ENCODE results near the gene FAM174B.

Gene FAM174B

DNA sequence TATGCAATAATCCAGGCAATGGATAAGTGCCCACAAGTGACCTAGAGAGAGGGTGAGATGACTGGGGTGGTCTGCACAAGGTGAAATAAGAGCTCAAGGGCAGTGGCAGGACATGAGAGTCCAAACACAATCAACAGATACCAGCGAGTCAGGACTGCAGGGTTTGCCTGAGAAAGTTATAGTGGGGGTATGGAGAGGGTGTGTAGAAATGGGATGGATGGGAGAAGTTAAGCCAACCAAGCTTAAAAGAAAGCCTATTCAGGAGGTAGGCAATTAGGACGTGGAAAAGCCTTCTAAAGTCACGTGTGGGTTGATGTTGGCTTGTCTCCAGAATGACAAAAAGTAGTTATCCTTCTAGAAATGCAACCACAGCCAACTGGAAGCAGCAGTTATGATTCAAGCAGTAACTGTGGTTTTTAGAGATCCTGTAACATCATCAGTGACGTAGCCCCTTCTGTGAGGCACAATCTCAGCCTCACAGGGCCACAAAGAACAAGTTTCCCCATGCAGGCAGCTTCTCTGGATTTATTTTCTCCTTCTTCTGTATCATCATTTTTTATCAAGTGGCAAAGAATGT lies 56.1 kb downstream of the FAM174B start:
- no peak for DNase-seq (ENCODE audit: low read depth)

DNA sequence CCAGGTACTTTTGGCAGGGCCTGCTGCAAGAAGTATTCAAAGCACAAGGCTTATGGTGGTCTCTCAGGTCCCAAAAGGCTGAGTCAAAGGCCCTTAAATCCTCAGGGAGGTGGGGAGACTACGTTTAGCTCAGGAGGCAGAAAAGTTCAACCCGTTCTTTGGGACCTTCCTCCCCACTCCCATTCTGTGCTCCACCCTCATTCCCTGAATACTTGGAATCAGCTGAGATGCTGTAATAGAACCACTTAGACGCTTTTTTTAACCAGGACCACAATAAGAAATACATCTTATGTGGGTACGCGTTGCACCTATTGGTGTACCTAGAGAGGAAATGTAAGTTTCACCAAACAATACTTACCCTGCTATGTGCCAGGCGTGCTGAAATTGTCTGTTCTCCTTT lies 58.0 kb downstream of the FAM174B start:
- DNase-seq (ENCODE audit: low read depth): no peak

DNA sequence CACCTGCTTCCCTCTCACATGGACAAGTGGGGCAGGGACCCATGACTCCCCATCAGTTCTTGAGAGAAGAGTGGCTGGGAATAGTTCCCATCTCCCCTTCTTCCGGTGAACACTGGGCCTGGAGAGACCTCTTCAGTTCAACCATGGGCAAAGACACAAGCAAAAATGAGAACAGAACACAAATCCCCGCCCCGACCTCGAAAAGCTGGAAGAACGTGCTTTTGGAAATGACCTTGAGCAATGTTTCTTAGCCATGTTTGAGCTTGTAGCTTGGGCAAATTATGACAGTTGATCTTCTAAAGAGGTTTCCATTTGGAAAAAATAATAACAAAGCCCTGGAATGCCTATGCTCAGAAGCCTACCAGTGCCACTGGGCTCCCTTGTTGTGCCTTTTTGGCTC lies 59.0 kb downstream of the FAM174B start:
- DNase-seq (ENCODE audit: low read depth): no peak

DNA sequence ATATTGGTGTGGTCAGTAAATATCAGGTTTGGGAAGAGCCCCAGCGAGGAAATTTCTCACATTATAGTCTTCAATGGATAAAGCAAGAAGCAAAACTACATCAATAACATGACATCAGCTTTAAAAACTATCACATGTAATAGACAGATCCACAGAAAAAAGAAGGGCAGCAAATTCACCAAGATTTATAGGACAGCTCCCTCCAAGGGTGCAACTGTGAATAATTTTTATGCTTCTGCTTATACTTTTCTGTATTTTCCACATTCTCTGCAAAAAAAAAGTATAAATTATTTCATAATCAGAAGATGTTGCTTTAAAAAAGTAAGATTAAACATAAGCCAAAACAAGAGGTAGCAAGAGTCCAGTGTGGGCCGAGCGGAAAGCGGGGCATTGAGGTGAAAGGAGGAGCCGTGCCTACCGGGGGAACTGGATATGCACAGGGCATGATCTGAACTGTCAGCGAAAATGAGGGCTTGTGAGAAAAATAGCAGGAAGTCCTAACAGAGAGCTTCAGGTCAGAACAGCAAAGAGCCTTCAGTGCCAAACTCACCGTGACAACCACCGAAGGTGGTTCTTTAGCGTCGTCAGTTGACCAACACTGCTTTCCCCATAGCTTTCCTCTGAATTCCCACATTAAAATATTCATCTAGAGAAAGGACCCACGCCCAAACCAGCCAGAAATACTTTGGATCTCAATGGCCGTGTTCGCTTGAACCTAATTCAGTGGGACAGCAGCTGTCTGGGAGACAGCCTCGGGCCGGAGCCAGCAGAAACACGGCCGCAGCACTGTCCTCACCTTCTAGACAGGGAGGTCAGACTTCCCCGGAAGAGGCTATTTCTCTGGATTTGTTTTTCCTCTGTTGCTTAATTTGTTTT lies 59.8 kb downstream of the FAM174B start:
- no peak for DNase-seq (ENCODE audit: low read depth)

DNA sequence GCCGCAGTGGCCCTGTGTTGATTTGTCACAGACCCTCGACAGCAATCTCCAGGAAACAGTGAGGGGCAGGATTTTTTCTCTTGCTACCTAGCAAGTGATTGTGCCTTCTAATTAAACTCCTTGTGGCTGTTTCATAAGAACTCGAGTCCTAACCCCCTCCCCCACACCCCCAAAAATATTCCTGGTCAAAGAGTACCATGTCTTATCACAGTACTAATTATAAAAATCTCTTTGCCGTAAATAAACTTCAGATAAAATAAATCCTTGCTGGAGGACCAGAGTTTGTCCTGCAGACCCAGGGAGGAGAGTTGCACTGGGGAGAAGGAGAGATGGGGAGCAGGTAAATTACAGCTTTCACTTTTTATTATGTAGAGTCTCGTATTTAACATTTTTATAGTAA lies 64.3 kb downstream of the FAM174B start:
- DNase-seq (ENCODE audit: low read depth): no peak

DNA sequence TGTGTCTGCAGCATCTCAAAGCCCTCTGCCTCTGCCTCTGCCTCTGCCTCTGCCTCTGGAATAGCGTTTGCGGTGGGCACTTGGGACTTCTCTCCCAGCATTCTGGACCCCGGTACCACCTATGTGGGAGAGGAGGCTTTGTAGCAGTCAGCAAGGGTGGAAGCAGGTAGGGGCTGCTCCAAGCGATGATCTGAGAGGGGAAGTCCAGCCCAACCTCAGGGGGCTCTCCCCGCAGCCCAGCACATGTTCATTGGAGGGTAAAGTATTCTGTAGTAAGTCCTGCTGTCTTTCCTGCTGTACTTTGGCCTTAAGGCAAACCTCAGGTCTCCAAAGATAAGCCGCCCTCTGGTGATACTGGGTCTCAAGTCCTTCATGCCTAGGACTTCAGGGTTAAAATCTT lies 68.6 kb downstream of the FAM174B start:
- no peak for DNase-seq (ENCODE audit: low read depth)

DNA sequence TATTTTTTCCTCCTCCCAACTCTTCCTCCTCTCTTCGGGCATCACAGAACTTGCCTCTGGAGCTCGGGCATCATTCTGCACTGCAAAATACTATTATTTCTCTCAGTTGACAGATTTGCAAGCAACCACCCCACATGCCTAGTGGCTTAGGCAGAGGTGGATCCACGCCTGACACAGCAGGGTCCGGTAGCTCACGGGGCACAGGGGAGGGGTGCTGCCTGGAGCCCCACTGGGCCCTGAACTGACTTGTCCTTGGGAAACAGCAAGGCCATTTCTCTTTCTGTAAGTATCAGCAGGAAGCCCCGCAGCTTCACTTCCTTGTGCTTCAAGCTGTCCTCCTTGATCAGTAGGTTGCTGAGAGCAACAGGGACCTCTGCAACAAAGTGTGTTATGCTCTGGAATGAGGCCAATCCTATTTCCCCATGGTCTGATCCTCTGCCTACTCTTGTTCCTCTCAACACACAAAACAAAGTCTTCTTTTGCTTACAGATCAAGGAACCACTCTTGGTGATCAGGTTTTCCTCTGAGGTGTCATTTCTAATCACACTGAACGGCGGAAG lies 69.1 kb downstream of the FAM174B start:
- DNase-seq (ENCODE audit: low read depth): no peak

DNA sequence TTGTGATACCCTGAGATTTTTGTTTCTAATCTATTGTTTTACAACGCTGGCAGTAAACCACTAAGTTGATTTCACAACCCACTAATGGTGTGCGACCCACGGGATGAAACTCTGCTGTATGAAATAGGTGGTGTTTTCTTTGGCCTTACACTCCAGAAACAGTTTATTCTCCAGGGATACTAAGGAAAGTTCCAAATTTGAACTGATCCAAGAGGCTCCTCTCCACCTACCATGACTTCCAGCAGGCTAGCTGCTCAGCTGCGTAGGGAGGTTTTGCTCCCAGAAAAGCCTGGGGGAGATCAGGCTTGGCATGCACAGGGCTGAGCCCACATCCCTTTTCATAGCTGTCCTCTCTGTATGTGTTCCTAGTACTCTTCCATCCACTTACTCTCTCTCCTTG lies 71.5 kb downstream of the FAM174B start:
- no peak for DNase-seq (ENCODE audit: low read depth)

DNA sequence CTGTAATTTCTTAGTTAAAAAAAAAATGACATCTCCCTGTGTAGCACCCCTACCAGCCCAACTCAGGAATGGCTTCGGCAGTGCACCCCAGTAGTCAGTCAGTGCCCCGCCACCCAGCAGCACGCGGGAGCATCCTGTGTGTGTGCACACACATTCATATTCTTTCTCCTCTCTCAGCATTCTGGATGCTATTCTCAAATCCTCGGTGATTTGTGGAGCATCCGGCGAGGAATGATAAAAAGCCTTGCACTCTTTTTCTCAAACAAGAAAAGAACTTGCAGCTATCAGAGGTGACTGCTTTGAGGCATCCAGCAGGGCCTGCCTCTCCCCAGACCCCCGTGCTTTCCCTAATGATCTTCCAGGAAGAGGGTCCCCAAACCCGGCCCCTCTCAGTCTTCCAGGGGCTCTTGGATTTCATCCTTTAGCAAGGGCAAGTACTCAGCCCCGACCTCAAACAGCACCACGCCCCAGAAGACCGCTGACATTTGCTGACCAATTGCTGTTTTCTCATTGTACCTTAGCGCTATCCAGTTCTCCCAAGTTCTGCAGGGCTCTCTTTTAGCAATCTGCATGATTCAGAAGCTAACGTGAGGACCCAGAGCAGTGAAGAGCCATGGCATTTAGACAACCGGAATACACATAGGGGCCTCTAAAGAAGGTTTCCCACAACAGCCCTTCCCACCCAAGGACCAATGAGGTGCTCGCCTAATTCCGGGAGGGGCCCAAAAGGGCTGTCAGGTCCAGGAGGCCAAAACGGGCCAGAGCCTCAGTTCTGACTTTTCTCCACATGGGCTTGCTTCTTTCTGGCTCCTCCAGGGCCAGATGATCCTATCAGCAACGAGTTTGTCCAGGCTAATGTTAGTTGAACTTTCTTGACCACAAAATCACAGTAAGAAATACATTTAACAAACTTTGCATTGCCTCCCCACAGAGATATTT lies 72.2 kb downstream of the FAM174B start:
- no peak for DNase-seq (ENCODE audit: low read depth)

DNA sequence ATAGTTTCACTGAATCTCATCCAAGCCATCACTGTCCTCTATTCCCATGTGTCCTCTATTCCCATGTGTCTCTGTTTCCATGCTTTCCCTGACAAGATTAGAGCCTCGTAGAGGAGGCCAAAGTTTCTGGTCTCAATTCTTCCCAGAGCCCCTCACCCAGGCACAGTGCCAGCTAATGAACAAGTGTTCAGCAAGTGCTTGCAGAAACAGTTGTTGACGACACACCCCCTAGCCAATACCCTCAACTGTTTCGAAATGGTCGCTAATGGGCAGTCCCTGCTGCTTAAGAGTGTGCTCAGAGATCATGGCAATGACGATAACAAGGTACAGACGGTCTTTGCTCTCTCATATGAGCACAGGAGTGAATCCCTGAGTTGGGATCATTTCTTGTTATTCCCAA lies 73.4 kb downstream of the FAM174B start:
- no peak for DNase-seq (ENCODE audit: low read depth)

DNA sequence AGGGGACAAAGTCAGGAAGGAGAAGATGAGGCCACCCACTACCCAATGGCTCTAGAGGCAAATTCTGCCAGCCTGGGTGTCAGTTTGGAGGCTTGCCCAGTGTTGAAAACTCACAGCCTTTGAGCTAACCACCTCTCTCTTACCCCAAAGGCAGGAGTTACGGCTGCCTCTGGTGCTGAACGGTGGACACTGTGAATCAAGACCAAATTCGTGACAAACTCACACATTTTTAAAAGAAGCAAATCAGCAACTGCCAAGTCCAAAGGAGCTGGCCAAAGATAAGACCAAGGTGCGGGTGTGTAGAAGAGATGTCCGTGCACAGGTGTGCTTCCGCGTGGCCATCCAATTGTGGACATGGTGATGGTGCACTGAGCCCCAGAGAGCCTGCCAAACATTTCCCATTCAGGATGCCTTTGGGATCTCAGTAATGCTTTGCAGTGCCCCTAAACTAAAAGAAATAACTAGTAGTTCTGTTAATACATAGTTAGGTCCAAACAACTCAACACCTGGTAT lies 74.6 kb downstream of the FAM174B start:
- no peak for DNase-seq (ENCODE audit: low read depth)

DNA sequence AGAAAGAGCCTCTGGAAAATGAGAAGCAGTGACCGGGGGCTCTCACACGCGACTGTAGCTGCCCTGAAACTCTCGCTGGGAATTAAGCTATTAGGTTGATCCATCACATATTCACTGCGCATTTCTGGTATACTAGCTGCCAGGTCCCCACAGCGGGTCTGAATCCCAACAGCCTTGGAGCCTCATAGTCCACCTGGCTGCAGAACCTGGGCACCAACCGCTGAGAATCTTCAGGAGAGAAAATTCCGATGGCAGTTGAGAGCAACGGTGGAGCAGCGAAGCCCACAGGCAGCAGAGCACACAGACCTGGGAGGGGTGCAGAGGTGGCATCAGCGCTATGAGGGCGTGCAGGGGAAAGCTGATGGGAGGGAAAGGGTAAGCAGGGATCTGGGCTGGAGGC lies 75.1 kb downstream of the FAM174B start:
- DNase-seq (ENCODE audit: low read depth): no peak

DNA sequence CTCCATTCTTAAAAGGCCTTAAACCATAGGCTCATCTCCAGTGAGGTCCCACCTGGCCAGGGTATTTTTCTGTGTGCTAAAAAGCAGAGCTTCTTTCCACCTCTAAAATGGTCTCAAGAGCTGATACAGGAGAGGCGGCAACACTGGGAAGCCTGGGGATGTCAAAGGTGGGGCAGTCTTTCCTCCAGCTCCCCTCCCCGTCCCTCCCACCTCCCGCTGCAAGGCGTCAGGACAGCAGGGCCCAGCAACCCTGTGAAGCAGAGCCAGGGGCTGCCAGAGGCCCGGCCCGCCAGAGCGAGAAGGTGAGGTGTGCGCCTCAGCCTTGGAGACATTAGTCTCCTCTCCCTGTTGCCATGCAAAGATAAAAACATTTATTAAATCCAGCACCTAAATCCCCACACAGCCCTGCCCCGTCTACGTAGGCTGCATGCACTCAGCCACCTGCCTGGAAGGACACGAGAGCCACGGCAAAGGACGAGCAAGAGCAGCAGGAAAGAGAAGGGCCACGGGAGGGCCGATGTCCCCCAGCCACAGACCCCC lies 75.6 kb downstream of the FAM174B start:
- DNase-seq (ENCODE audit: low read depth): no peak

DNA sequence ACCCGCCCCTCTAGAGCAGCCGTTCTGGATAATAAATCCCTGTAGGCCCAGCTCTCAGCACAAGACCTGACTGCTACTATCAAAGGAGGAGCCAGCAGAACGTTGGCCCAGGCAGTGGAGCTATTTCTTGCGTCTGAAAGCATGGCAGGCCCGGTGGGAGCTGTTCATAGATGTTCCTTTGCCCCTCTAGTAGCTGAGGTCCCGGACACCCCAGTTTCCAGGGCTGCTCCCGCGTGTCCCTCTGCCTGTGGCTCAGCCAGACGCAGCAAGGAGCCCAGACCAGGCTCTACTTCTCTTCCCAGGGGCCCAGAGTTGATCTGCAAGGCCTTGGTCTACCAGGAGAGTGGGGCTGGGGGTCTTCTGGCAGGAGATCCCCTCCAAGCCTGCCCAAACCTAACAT lies 76.1 kb downstream of the FAM174B start:
- no peak for DNase-seq (ENCODE audit: low read depth)

DNA sequence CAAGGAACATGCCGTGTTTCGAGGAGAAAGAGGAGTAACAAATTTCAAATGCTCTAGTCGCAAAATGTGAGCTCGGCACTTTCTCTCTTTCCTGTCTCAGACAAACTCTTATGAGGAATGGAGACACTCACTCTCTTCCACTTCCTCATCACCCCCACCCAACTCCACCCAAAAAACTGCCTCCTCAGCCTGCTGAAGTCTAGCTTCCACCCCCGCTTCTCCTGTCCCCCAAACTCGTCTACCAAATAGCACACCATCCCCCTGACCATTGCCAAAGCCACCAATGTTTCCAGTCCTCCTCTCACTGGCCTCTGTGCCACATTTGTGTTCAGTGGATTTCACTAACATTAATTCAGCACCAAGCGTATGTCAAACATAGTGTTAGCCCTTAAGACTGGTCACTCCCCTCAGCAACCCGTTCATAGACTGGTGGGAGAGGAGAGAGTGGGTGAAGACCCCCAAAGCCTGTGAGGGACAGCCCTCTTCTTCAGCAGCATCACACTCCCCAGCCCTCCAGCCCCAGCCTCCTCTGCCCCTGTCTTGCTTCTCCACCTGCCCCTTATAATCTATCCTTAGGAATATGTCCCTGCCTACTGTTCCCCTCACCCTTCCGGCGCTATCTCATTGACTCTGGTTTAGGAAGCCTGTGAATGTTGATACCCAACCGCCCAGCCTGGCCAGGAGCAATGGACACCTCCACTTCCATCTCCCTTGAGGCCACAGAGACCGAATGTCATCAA lies 77.3 kb downstream of the FAM174B start:
- no peak for DNase-seq (ENCODE audit: low read depth)

DNA sequence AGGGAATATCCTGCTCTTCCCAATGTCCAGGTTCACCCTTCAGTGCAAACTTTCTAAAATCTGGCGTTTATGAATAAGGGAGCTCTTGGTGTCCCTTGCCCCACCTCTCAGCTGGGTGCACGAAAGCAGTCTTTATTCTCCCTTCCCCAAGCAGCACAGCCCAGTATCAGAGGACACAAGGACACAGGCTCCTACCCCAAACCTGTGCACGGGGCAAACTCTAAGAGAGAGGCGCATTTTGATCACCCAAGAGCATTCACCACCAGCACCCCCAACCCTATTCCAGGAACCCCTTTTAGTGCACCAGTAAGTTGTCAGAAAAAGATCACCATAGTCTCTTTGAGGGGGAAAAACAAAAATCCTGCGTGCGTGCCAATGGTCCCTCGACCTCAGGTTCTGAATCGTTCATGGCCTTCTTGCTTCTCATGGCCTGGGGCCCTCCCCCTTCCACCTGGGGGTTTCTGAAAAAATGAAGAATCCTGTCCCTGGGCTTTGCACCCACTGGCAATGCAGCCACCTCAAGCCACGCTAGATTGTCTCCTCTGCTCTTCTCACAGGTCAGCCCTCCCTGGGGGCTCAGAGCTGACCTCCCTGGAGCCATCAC lies 78.9 kb downstream of the FAM174B start:
- DNase-seq (ENCODE audit: low read depth): no peak

DNA sequence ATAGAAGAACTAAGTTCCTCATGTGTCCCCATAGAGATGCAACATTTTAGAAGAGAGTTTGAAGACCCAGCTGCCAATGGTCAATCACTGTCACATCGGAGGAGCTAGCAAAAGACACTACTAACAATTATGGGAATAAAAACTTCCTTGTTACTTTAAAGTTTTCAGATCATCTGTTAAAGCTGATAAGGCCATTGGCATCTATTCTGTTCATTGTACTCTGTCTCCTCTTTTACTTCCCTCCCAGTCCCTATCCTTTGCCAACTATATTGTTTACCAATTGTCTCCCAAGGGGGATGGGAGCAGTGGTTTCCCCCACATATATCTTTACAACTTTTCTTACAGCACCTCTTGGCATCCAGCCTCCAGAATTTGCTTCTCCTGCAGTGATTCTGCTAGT lies 81.0 kb downstream of the FAM174B start:
- DNase-seq (ENCODE audit: low read depth): no peak

DNA sequence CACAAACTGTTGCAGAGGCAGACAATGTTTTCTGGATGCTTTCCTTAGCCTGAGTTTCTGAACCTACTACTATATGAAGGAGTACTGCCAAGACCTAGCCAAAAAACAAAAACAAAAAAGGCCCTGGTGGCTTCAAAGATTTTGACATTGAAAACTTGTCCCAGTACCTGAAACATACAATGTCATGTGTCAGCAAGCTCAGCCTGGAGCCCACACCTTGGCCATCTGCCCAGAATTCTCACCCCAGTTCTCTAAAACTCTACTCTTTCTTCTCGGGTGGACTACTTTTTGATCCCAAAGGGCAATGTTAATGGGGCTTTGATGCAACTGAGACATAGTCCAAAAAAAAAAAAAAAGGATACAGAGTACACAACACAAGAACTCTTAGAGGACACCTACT lies 81.4 kb downstream of the FAM174B start:
- no peak for DNase-seq (ENCODE audit: low read depth)

DNA sequence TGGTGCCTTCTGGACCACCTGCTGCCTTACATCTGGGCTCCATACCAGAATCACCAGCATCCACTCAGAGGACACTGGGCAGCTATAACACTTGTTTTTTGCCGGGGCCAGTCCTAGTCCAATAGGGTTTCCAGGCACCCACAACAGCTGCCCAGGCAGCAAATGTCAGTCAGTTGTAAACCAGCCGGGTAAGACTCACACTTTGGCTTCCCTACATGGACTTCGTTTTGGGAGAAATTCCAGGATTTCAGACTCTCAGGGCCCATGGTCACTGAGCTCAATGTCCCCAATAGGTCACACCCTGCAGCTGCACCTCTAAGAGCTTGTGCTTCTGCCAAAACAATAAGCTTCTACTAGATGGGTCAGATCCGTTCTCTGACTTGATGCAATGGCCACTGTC lies 83.8 kb downstream of the FAM174B start:
- DNase-seq (ENCODE audit: low read depth): no peak

DNA sequence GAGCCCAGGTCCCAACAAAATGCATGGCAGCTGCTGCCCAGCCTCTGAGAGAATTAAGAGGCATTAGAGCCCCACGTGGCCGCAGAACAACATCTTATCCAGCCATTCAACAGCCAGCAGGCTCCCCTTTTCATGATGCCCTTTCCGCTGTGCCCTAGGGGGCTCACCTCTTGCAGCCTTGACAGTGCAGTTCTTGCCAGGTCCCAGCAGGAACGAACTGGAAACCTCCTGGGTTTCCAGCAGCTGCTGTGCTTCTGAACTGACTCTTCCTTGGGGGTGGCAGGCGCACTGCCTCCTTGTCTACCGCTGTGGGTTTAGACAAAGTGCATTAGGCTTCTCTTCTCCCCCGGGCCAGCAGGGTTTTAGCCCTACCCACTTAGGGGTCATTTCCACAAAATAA lies 85.2 kb downstream of the FAM174B start:
- DNase-seq (ENCODE audit: low read depth): no peak

DNA sequence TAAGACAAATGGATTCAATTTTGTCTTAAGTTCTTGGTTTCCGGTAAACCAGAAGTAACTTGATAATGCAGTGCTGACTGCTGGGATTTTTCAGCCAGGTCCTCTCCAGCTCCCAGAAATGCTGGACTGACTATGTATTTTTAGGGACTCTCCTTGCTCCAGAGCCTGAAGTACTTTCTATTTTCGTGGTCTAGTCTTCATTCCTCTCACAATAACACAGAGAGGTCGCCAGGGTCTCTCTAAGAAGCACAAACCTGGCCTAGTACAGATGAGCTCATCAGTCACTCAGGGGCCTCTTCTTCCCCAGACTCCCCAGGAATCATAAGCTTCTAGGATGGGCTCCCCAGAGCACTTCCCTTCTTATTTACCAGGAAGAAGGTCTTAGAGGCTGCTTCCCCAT lies 85.8 kb downstream of the FAM174B start:
- no peak for DNase-seq (ENCODE audit: low read depth)
